ENCODE data around the gene TMEM52B. TPM values are rescaled to one million over a fixed set of nuclear protein-coding genes. Genes with fewer than 3 reads are reported as not detected.

The TMEM52B gene
- total RNA-seq, 4 donors from 2014 or later, result not detected

DNA sequence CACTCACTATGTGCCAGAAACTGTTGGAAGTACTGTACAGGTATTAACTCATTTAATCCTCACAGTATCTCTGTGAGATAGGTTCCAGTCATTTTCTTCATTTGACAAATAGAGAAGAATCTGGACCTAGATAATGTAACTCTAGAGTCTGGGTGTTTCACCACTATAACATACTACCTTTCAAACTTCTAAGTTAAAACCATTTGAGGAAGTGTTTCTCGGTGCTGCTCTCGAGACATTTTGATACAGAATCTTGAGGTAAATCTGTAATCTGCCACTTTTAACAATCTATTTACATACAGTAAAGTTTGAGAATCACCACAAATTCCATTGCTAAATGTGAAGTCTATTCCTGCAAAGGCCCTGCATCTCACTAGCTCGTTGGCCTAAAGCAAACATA, 15.7 kb upstream of the TMEM52B start:
- DNase-seq (no peak), ATAC-seq (no peak)
- Histone ChIP-seq H3K4me3 (no peak overlapping the region), H3K4me1 (no peaks in the 10 kb centered on the region), H3K27me3 (no peaks in the 10 kb centered on the region), H3K36me3 (no peaks in the 10 kb centered on the region), H3K27ac (no peak overlapping the region), H3K9me3 (no peaks in the 10 kb centered on the region)
- TF ChIP-seq, protein P1, sequence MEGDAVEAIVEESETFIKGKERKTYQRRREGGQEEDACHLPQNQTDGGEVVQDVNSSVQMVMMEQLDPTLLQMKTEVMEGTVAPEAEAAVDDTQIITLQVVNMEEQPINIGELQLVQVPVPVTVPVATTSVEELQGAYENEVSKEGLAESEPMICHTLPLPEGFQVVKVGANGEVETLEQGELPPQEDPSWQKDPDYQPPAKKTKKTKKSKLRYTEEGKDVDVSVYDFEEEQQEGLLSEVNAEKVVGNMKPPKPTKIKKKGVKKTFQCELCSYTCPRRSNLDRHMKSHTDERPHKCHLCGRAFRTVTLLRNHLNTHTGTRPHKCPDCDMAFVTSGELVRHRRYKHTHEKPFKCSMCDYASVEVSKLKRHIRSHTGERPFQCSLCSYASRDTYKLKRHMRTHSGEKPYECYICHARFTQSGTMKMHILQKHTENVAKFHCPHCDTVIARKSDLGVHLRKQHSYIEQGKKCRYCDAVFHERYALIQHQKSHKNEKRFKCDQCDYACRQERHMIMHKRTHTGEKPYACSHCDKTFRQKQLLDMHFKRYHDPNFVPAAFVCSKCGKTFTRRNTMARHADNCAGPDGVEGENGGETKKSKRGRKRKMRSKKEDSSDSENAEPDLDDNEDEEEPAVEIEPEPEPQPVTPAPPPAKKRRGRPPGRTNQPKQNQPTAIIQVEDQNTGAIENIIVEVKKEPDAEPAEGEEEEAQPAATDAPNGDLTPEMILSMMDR (IDR thresholded peaks at IDR 0.05 in 4 of 5, conservative IDR thresholded peaks at IDR 0.05 in 1 of 5), result no peak
- TF ChIP-seq POLR2A (IDR thresholded peaks at IDR 0.05), result no peak
- intact Hi-C loops (cut with DNase I; ENCODE audit: low total_unique reads), result no loop called here
- in situ Hi-C loops (cut with MboI; ENCODE audit: low sequenced_read_pairs in 4 of 4), result no loop called here

DNA sequence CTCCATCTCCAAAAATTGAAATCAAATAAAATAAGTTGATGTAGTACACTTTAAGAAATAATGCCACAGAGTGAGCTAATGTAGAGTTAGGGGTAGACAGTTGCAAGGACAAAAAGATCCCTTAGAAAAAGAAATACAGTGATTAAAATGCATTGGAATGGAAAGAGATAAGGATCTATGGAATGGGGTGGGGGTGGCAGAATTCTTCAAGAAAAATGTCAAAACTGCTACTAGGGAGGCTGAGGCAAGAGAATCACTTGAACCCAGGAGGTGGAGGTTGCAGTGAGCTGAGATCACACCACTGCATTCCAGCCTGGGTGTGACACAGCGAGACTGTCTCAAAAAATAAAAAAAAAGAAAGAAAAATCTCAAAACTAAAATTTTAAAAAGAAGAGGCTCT, 13.4 kb upstream of the TMEM52B start:
- in situ Hi-C loops (cut with MboI; ENCODE audit: low sequenced_read_pairs in 4 of 4) (no loop called here), intact Hi-C loops (cut with DNase I; ENCODE audit: low total_unique reads) (no loop called here)
- no peak for DNase-seq
- Histone ChIP-seq H3K27ac (no peak overlapping the region), H3K9me3 (no peaks in the 10 kb centered on the region), H3K36me3 (no peaks in the 10 kb centered on the region), H3K4me1 (no peaks in the 10 kb centered on the region), H3K27me3 (no peaks in the 10 kb centered on the region), H3K4me3 (no peak overlapping the region)
- TF ChIP-seq POLR2A (IDR thresholded peaks at IDR 0.05), result no peak
- TF ChIP-seq, protein P1 (IDR thresholded peaks at IDR 0.05 in 4 of 5, conservative IDR thresholded peaks at IDR 0.05 in 1 of 5), result no peak
- ATAC-seq, result no peak

DNA sequence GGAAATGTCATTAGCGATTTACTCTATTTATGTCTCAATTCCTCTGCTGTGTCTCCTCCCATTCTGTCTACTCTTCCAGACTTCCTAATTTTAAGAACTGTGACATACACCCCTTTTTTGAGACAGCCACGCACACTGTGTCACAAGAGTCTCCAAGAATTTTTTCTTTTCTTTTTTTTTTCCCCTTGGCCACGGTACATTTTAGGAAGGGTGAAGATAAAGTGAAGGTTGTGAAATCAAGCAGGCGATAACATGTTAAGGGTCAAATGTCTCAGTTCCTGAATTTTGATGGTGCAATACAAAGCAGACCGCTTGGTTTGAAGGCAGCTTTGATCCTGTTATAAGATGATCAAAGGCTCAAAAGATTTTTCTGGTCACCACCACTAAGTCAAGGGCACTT, 11.2 kb upstream of the TMEM52B start:
- in situ Hi-C loops (cut with MboI; ENCODE audit: low sequenced_read_pairs in 4 of 4) (no loop called here), intact Hi-C loops (cut with DNase I; ENCODE audit: low total_unique reads) (no loop called here)
- DNase-seq (no peak), ATAC-seq (no peak)
- Histone ChIP-seq H3K36me3 (no peaks in the 10 kb centered on the region), H3K9me3 (no peaks in the 10 kb centered on the region), H3K4me3 (no peak overlapping the region), H3K27me3 (no peaks in the 10 kb centered on the region), H3K4me1 (no peaks in the 10 kb centered on the region), H3K27ac (no peak overlapping the region)
- no peak for TF ChIP-seq POLR2A (IDR thresholded peaks at IDR 0.05)
- TF ChIP-seq, protein P1 (IDR thresholded peaks at IDR 0.05 in 4 of 5, conservative IDR thresholded peaks at IDR 0.05 in 1 of 5), result no peak

DNA sequence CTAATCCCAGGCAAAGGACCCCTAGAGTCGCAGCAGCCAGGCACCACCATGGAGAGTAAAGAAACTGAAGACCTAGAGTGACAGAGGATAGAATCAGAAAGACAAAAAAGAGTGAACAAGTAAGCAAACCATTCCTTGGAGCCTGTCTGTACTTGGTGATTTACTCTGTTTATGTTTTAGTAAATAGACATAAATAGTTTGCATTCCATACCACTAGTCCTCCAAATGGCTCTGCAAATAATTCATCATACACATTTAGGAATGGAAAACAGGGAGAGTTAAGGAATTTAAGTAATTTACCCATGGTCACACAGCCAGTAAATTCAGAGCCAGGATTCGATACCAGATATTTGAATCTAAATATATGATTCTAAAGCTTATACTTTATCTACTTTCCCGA, 9.7 kb upstream of the TMEM52B start:
- H3K36me3 ChIP-seq, result no peaks in the 10 kb centered on the region
- no peak overlapping the region for H3K4me3 ChIP-seq
- in situ Hi-C loops (cut with MboI; ENCODE audit: low sequenced_read_pairs in 4 of 4) (no loop called here), intact Hi-C loops (cut with DNase I; ENCODE audit: low total_unique reads) (no loop called here)
- DNase-seq, result no peak
- no peak overlapping the region for H3K27ac ChIP-seq
- no peak for ATAC-seq
- TF ChIP-seq, protein P1 (IDR thresholded peaks at IDR 0.05 in 4 of 5, conservative IDR thresholded peaks at IDR 0.05 in 1 of 5), result no peak
- TF ChIP-seq POLR2A (IDR thresholded peaks at IDR 0.05), result no peak
- H3K4me1 ChIP-seq, result no peaks in the 10 kb centered on the region
- H3K9me3 ChIP-seq, result no peaks in the 10 kb centered on the region
- no peaks in the 10 kb centered on the region for H3K27me3 ChIP-seq

DNA sequence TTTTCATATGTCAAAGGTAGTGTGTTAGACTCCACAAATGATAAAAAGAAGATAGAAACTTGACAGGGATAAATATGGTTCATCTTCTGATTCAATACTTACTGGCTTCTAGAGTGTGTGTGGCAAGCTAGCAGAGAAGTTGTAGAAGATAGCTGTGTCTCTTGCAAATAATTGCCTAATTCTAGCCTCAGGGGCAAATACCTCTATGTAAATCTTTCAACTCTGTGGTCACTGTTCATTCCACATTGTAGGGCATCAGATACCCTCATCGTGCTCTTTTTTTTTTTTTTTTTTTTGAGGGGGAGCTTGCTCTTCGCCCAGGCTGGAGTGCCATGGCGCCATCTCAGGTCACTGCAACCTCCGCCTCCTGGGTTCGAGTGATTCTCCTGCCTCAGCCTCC, 8.6 kb upstream of the TMEM52B start:
- no peaks in the 10 kb centered on the region for H3K9me3 ChIP-seq
- no peak for DNase-seq
- H3K27ac ChIP-seq, result no peak overlapping the region
- no peak for TF ChIP-seq POLR2A (IDR thresholded peaks at IDR 0.05)
- TF ChIP-seq, protein P1 (IDR thresholded peaks at IDR 0.05 in 4 of 5, conservative IDR thresholded peaks at IDR 0.05 in 1 of 5), result no peak
- ATAC-seq, result no peak
- in situ Hi-C loops (cut with MboI; ENCODE audit: low sequenced_read_pairs in 4 of 4) (no loop called here), intact Hi-C loops (cut with DNase I; ENCODE audit: low total_unique reads) (no loop called here)
- no peaks in the 10 kb centered on the region for H3K4me1 ChIP-seq
- H3K4me3 ChIP-seq, result no peak overlapping the region
- no peaks in the 10 kb centered on the region for H3K27me3 ChIP-seq
- H3K36me3 ChIP-seq, result no peaks in the 10 kb centered on the region
